Spinal cord (tissue), 10 donors: ENCODE results near the gene DCAF12L2. TPM values are rescaled to one million over a fixed set of nuclear protein-coding genes. Genes with fewer than 3 reads are reported as not detected.
A peak's percentile ranks its signal among the peaks of the same experiment; 100 is the strongest.
"Not testable (repeated sequence)": the region's sequence is repeated elsewhere in the genome, so short reads cannot be mapped to it uniquely, and the experiment has no call there.

Experiments used
- DNase-seq, 6 donors: peaks; one replicate each; pipeline versions ENCODE4 v3.0.0 to v3.0.0-alpha.2; 2013 to 2015; ENCODE audit warnings: low spot score in 6 of 6, low read depth in 4 of 6
- H3K27ac ChIP-seq: one replicate; pipeline ENCODE4 v1.5.1; 2013; ENCODE audit warnings: low read depth, low read length, control low read depth
- H3K27me3 ChIP-seq: one replicate; pipeline ENCODE4 v1.6.1; 2013; ENCODE audit warnings: low read length; ENCODE audit not compliant: control insufficient read depth, insufficient read depth
- H3K36me3 ChIP-seq: one replicate; pipeline ENCODE4 v1.6.1; 2013; ENCODE audit warnings: low read length; ENCODE audit not compliant: control insufficient read depth, insufficient read depth
- H3K4me1 ChIP-seq: one replicate; pipeline ENCODE4 v1.6.1; 2013; ENCODE audit warnings: low read length; ENCODE audit not compliant: control insufficient read depth, insufficient read depth
- H3K4me3 ChIP-seq: one replicate; pipeline ENCODE4 v1.5.1; 2013; ENCODE audit warnings: low read depth, low read length, control low read depth
- H3K9me3 ChIP-seq: one replicate; pipeline ENCODE4 v1.6.1; 2013; ENCODE audit warnings: low read length; ENCODE audit not compliant: control insufficient read depth, insufficient read depth
- WGBS: methylation state at CpG from one replicate; pipeline ENCODE4 v1.1.5; 2013; ENCODE audit warnings: missing lambda C conversion rate; ENCODE audit not compliant: insufficient coverage; 5-methylcytosine and 5-hydroxymethylcytosine counted together
- long read RNA-seq, 4 donors: transcript quantifications; one replicate each; lab custom pipeline, GENCODE V29; 2026
- polyA plus RNA-seq, 2 donors: library from polyadenylated mRNA; unstranded; fragments of 120-200 nt; gene quantifications; one replicate each; pipeline ENCODE4 v1.2.1, GENCODE V29; 2013; ENCODE audit not compliant: insufficient read length in 2 of 2
- total RNA-seq, 2 donors: library from RNA; depleted of rRNA in 1 of 2; stranded (reverse); fragments of 120-200 nt in 1 of 2; fragments of >200 nt in 1 of 2; gene quantifications; one replicate each; pipeline versions ENCODE4 v1.2.3 to v1.2.4, GENCODE V29; 2013 to 2014
- donor health status: healthy.

DCAF12L2 gene
- total RNA-seq (1 to 10 TPM; 5.9 to 7.0 TPM), polyA plus RNA-seq (1 to 10 TPM; 8.3 to 9.2 TPM)
- long read RNA-seq, donor 1, transcript DCAF12L2-201 (1 exons, 2,599 nt) = major isoform, 6 of 6 reads
- long read RNA-seq, donor 1, partial matches to known transcripts = 0 of 6 reads
- long read RNA-seq, donor 1, other reads (novel, unspliced or antisense) = 0 of 6 reads
- long read RNA-seq, donor 2, partial matches to known transcripts = 0 of 1 reads
- long read RNA-seq, donor 2, other reads (novel, unspliced or antisense) = 0 of 1 reads
- long read RNA-seq, donor 3, partial matches to known transcripts = 0 of 2 reads
- long read RNA-seq, donor 3, other reads (novel, unspliced or antisense) = 0 of 2 reads
- long read RNA-seq, donor 4 = 0 reads

DNA sequence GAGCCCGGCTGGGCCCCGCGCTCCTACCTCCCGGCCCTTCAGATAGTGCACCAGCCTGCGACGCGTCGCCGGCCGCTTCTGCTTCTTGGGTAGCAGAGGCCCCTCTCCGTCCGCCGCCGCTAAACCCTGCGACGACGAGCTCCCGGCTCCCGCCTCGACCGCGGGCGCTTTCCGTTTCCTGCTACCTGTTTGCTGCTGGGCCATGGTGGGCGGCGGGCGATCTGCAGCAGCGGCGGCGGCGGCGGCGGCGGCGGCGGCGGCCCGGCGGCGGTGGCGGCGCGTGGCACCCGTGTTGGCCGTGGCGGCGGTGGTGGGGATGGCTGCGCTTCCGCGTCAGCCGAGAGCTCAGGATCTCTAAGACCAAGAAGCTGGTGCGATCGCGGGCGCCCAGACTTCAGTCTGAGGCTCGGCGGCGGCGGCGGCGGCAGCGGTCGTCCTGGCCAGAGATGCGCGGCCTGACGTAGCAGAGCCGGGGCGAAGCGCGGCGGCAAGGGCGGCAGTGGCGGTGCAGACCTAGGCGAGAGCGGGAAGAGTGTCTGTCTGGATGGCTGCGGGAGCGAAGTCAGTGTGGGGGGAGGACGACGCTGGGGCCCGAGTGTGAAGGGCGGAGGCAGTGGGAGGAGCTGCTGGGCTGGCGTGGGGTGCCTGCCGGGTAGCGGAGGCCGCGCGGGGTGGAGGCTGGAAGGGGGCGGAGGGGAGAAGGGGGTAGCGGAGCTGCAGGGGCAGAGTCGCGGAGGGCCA, at the start of gene DCAF12L2:
Gene DCAF12L2 (minus strand): TSS at position 569 of the 741 bp plus-strand sequence. CDS start 365 bp downstream, at position 204.
- WGBS = 29% methylated on average over 77 of the region's 91 CpGs

DNA sequence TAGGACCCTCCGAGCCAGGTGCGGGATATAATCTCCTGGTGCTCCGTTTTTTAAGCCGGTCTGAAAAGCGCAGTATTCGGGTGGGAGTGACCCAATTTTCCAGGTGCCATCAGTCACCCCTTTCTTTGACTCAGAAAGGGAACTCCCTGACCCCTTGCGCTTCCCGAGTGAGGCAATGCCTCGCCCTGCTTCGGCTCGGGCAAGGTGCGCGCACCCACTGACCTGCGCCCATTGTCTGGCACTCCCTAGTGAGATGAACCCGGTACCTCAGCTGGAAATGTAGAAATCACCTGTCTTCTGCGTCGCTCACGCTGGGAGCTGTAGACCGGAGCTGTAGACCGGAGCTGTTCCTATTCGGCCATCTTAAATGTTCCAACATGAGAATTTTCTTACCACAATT, 24.8 kb upstream of the DCAF12L2 start:
- not testable (repeated sequence) for H3K9me3 ChIP-seq, DNase-seq
- WGBS = 86% methylated on average over 16 of the region's 21 CpGs

More for the DNA sequence above, at the start of gene DCAF12L2:
- Histone ChIP-seq H3K36me3 (peaks cover 2% of the 10 kb centered on the region), H3K4me1 (peaks cover 6% of the 10 kb centered on the region), H3K27me3 (no peaks in the 10 kb centered on the region), H3K4me3 (peak within 1 kb of the TSS; percentile 38), H3K27ac (peak within 1 kb of the TSS; percentile 33), H3K9me3 (no peaks in the 10 kb centered on the region)
- DNase-seq = peak in 4 of 6 donors; percentile 17 to 77 (median 42)

DNA sequence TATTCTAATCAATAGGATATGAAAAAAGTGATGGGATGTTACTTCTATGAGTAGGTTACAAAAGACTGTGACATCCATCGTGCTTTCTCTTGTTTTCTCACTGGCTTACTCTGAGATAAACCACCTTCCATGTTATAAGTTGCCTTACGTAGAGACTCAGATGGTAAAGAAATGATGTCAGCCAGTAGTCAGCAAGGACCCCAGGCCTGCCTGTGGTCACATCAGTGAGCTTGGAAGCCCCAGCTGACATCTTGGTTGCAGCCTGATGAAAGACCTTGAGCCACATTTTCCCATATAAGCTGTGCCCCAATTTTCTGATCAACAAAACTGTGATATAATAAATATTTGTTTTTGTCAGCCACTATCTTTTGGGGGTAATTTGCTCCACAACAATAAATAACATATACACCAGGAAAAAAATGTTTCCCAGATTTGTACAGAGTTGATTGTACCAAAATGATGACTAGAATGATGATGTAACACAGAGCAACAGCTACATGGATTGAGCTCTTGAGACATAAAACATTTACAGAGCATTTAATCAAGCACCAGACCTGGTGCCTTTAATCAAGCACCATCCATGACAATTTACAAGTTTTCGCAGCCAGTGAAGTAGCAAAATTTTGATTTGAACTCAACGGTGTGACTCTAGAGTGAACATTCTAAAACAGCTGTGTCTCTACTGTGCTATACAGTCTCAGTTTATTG, 11.2 kb upstream of the DCAF12L2 start:
- Histone ChIP-seq H3K9me3 (no peaks in the 10 kb centered on the region), H3K27me3 (no peaks in the 10 kb centered on the region), H3K4me3 (no peak overlapping the region), H3K4me1 (no peaks in the 10 kb centered on the region), H3K36me3 (no peaks in the 10 kb centered on the region), H3K27ac (no peak overlapping the region)
- 83% methylated on average over 1 of the region's 4 CpGs for WGBS
- no peak for DNase-seq

More for the DNA sequence above, 24.8 kb upstream of the DCAF12L2 start:
- H3K4me3 ChIP-seq, H3K27me3 ChIP-seq, H3K4me1 ChIP-seq, H3K36me3 ChIP-seq, H3K27ac ChIP-seq: not testable (repeated sequence)

DNA sequence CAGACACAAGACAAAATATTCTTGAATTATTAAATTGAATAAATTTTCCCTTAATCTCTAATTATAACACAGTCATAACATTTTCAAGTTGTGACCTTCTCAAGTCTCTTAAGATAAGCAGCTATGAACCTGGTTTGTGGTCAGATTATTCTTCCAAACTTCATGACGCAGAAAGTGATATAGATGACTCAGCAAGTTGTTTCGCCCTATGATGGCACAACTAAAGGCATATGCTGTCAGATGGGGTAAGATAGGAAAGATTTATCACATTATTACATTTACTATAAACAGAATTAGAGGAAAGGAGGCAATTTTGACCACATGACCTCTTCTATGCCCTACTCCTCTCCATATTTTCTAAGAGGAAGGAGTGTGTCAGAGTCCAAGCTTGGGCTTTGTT, 4.6 kb upstream of the DCAF12L2 start:
- no peak overlapping the region for H3K4me3 ChIP-seq
- no peaks in the 10 kb centered on the region for H3K4me1 ChIP-seq
- DNase-seq = no peak
- H3K27me3 ChIP-seq = no peaks in the 10 kb centered on the region
- no peaks in the 10 kb centered on the region for H3K36me3 ChIP-seq
- no peaks in the 10 kb centered on the region for H3K9me3 ChIP-seq
- WGBS = no CpG with 5 or more reads among the region's 2 CpGs
- H3K27ac ChIP-seq = no peak overlapping the region

DNA sequence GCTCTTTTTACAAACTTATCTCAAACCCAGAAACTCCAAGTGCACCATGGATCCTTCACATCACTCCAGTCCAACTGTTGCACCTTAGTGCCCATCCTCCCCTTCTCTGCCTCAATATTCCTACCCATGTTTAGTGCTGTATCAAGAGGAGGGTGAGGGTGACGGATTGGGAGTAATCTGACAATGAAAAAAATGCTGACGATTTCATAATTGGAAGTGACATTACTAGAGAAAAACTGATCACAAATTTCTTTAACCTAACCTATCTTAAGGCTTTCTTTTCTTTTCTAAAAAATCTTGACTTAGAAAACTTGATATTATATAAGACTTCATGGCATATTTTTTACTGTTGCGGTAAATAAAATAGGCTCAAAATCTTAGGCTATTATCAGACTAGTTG, 1.5 kb upstream of the DCAF12L2 start:
- no CpG with 5 or more reads among the region's 3 CpGs for WGBS
- Histone ChIP-seq H3K36me3 (peaks cover 2% of the 10 kb centered on the region), H3K9me3 (no peaks in the 10 kb centered on the region), H3K4me3 (no peak overlapping the region), H3K27ac (no peak overlapping the region), H3K4me1 (peaks cover 6% of the 10 kb centered on the region), H3K27me3 (no peaks in the 10 kb centered on the region)
- no peak for DNase-seq

DNA sequence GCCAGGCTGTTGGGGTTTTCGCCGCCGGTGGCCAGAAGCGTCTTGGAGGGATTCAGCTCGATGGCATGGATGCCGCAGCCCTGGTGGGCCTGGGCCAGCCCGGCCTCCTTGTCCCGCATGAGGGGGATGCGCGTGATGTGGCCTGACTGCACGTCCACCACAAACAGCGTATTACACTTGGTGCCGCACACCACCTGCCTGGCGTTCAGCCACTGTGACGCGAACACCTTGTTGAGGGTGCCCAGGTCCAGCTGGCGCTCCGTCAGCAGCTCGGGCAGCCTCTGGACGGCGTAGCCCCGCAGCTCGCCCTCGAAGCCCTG, 728 bp downstream of the DCAF12L2 start:
- WGBS = 73% methylated on average over 24 of the region's 24 CpGs
- no peaks in the 10 kb centered on the region for H3K27me3 ChIP-seq
- H3K9me3 ChIP-seq = no peaks in the 10 kb centered on the region
- H3K36me3 ChIP-seq = peaks cover 2% of the 10 kb centered on the region
- no peak overlapping the region for H3K27ac ChIP-seq
- DNase-seq = peak in 1 of 6 donors; percentile 28
- peaks cover 6% of the 10 kb centered on the region for H3K4me1 ChIP-seq
- H3K4me3 ChIP-seq = no peak overlapping the region

DNA sequence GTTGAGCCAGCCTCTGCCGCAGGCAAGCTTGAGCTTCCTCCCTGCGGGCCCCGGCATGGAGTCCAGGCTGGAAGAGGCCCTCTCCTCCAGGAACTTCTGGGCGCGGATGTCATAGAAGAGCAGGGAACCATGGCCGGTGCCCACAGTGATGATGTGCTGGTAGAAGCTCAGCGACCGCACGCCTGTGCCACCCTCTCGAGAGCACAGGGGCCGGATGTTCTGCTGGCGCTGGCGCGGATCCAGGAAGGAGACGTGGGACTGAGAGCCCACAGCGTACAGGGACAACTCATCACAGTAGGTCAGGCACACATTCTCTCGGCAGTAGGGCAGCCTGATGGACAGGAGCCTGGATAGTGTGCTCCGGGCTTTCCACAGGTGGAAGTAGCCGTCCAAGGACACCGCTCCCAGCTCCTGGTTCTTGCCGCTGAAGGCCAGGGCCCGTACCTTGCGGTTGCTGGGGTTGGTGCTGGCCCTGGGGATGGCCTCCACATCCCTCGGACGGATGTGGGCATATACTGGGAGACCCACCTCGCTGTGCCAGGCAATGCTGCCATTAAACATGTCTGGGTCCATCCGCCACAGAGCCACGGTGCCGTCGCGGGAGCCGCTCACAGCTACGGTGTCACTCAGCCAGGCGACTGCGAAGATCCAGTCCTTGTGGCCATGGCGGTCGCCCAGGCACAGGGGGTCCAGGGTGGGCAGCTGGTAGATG, 1.2 kb downstream of the DCAF12L2 start:
- H3K36me3 ChIP-seq = peaks cover 2% of the 10 kb centered on the region
- no peaks in the 10 kb centered on the region for H3K27me3 ChIP-seq
- DNase-seq = no peak
- H3K4me3 ChIP-seq = no peak overlapping the region
- H3K4me1 ChIP-seq = peaks cover 6% of the 10 kb centered on the region
- H3K9me3 ChIP-seq = no peaks in the 10 kb centered on the region
- WGBS = 89% methylated on average over 37 of the region's 37 CpGs
- H3K27ac ChIP-seq = no peak overlapping the region

DNA sequence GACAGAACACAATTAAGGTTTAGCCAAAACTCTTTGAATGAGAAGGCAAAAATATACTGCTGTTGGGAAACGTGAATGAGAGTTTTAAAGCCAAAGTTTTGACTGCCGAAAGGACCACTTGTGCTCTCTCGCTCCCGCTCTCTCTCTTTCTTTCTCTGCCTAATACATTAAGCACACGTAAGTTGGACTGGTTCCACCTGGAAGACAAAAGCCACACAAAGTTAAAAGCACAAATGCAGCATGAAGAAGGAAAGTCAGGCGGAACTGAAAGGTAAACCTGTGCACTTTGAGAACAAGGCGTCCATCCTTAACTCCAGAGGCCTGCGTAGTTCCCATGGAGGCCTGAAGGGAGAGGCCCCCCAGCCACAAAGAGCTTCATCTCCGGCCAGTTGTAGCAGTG, 1.9 kb downstream of the DCAF12L2 start:
- peaks cover 6% of the 10 kb centered on the region for H3K4me1 ChIP-seq
- H3K27ac ChIP-seq = no peak overlapping the region
- no peaks in the 10 kb centered on the region for H3K27me3 ChIP-seq
- WGBS = 81% methylated on average over 8 of the region's 9 CpGs
- peak in 1 of 6 donors; percentile 7 for DNase-seq
- H3K9me3 ChIP-seq = no peaks in the 10 kb centered on the region
- H3K36me3 ChIP-seq = peaks cover 2% of the 10 kb centered on the region
- H3K4me3 ChIP-seq = no peak overlapping the region

DNA sequence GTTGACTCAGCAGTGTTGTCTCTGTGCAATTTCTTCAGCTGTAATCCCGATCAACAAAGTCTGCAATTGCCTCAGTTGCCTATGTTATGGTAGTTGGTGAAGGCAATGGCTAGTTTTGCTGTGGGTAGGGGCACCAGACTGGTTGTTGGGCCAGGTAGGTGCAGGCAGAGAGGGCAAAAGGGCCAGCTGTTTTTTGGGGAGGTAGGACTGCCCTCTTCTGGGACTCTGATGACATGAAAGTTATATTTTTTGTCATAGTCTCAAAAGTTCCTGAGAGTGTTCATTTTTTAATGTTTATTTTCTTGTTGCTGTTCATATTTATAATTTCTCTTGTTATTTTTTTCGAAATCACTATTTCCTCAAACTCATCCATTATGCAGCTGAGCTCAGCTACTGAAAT, 25.1 kb downstream of the DCAF12L2 start:
- H3K9me3 ChIP-seq = peaks cover 5% of the 10 kb centered on the region
- no peaks in the 10 kb centered on the region for H3K36me3 ChIP-seq
- no peak for DNase-seq
- no peak overlapping the region for H3K27ac ChIP-seq
- 82% methylated on average over 1 of the region's 2 CpGs for WGBS
- H3K4me3 ChIP-seq = no peak overlapping the region
- no peaks in the 10 kb centered on the region for H3K27me3 ChIP-seq
- no peaks in the 10 kb centered on the region for H3K4me1 ChIP-seq
